GM12878 (cell line): ENCODE measurements around the gene RAPH1. TPM values are rescaled to one million over a fixed set of nuclear protein-coding genes. Genes with fewer than 3 reads are reported as not detected.

Experiments used
- ATAC-seq: fragments of 200-7000 bp; cut with Tn5 transposase; 3 replicates; pipeline ENCODE4 v1.9.1; 2020; ENCODE audit warnings: mild to moderate bottlenecking, moderate library complexity
- BruUV-seq: library from RNA; stranded (reverse); fragments of 400-500 nt; replicated peaks from 2 replicates; lab custom pipeline; 2021; lab: Mats Ljungman, UMichigan
- CTCF ChIA-PET: fragments of 300-600 bp; sonication (Branson Sonifier 250); formaldehyde crosslinking; extraction: SDS; loops from one replicate; lab custom pipeline; 2021; ENCODE audit warnings: inconsistent platforms; lab: Yijun Ruan, JAX
- POLR2A ChIA-PET: fragments of 350-600 bp; formaldehyde crosslinking; extraction: SDS; loops from one replicate; lab custom pipeline; 2021; ENCODE audit warnings: inconsistent platforms; lab: Charles Lee
- RAD21 ChIA-PET: fragments of 300-600 bp; sonication (Branson Sonifier 250); formaldehyde crosslinking; loops from one replicate; lab custom pipeline; 2023; ENCODE audit warnings: antibody characterized with exemption; ENCODE audit not compliant: unreplicated experiment; lab: Charles Lee
- SMC1A ChIA-PET: fragments of 300-600 bp; sonication (Branson Sonifier 250); formaldehyde crosslinking; loops from one replicate; lab custom pipeline; 2023; ENCODE audit not compliant: unreplicated experiment, uncharacterized antibody; lab: Charles Lee
- DNase-seq: peaks from one replicate; pipeline ENCODE4 v3.0.0-alpha.2; 2011; ENCODE audit warnings: low read depth, low spot score
- FAIRE-seq: peaks from 3 replicates; lab custom pipeline; 2011; peaks lifted over from hg19 to GRCh38; lab: Jason Lieb, UNC
- H2AFZ ChIP-seq: 2 replicates; pipeline ENCODE4 v1.6.0; 2011; ENCODE audit warnings: low read depth, low read length, control low read depth; ENCODE audit not compliant: control insufficient read depth
- H3K27ac ChIP-seq: 2 replicates; pipeline ENCODE4 v1.5.1; 2011; ENCODE audit warnings: control low read depth; ENCODE audit not compliant: control insufficient read depth, insufficient read depth
- H3K27me3 ChIP-seq, 2 experiments: replicated peaks in 1 of 2; 2 replicates each; pipeline versions ENCODE4 v1.6.0 to v1.6.1; 2011; ENCODE audit warnings: low read length in 1 of 2; ENCODE audit not compliant: control insufficient read depth in 2 of 2, insufficient read depth in 2 of 2
- H3K36me3 ChIP-seq, 2 experiments: 2 replicates each; pipeline ENCODE4 v1.5.1; 2011; ENCODE audit warnings: low read length in 1 of 2; ENCODE audit not compliant: control insufficient read depth in 2 of 2, insufficient read depth in 2 of 2
- H3K4me1 ChIP-seq: 2 replicates; pipeline ENCODE4 v1.6.1; 2011; ENCODE audit warnings: mild to moderate bottlenecking, low read length, moderate library complexity, mixed read lengths; ENCODE audit not compliant: control insufficient read depth, insufficient read depth
- H3K4me2 ChIP-seq: 2 replicates; pipeline ENCODE4 v1.6.0; 2011; ENCODE audit warnings: control low read depth; ENCODE audit not compliant: control insufficient read depth, insufficient read depth
- H3K4me3 ChIP-seq: fragments of 200-600 bp; sonication (generic); 2 replicates; pipeline ENCODE4 v1.5.1; 2016
- H3K79me2 ChIP-seq: 2 replicates; pipeline ENCODE4 v1.6.0; 2011; ENCODE audit warnings: low read length; ENCODE audit not compliant: control insufficient read depth, insufficient read depth
- H3K9ac ChIP-seq: 2 replicates; pipeline ENCODE4 v1.8.0; 2011; ENCODE audit warnings: low read length, control low read depth, mixed read lengths; ENCODE audit not compliant: control insufficient read depth, insufficient read depth
- H3K9me3 ChIP-seq: replicated peaks from 3 replicates; pipeline ENCODE4 v1.5.1; 2011; ENCODE audit warnings: mild to moderate bottlenecking, low read length; ENCODE audit not compliant: control insufficient read depth, insufficient read depth
- H4K20me1 ChIP-seq: 2 replicates; pipeline ENCODE4 v1.6.0; 2011; ENCODE audit not compliant: control insufficient read depth, insufficient read depth
- CBFB ChIP-seq: IDR thresholded peaks from 2 replicates; pipeline ENCODE4 v1.6.1; 2016; ENCODE audit warnings: antibody characterized with exemption, low read depth
- EGR1 ChIP-seq, 2 experiments: IDR thresholded peaks; 1 replicate in 1 of 2; 2 replicates in 1 of 2; pipeline ENCODE4 v1.6.1; 2011 to 2012; ENCODE audit warnings: low read depth in 2 of 2, low read length in 2 of 2, borderline replicate concordance in 1 of 2, mild to moderate bottlenecking in 1 of 2, moderate library complexity in 1 of 2
- MEF2A ChIP-seq: IDR thresholded peaks from 2 replicates; pipeline ENCODE4 v1.6.1; 2011; ENCODE audit warnings: low read depth, mild to moderate bottlenecking, low read length, moderate library complexity; ENCODE audit not compliant: insufficient read depth
- RCOR1 ChIP-seq: conservative IDR thresholded peaks from 2 replicates; pipeline ENCODE4 v1.6.1; 2012; ENCODE audit warnings: low read depth, low read length, improper control_type of control experiment
- SIN3A ChIP-seq: IDR thresholded peaks from 2 replicates; pipeline ENCODE4 v1.6.1; 2012; ENCODE audit warnings: low read depth, low read length, improper control_type of control experiment
- SUZ12 ChIP-seq: fragments of 200-600 bp; sonication (generic); IDR thresholded peaks from one replicate; pipeline ENCODE4 v1.6.1; 2018; ENCODE audit warnings: antibody characterized with exemption, mild to moderate bottlenecking; ENCODE audit not compliant: unreplicated experiment
- ZNF622 ChIP-seq: fragments of 450-650 bp; IDR thresholded peaks from 2 replicates; pipeline ENCODE4 v1.6.1; 2017; ENCODE audit warnings: mild to moderate bottlenecking, inconsistent platforms
- ZSCAN29 ChIP-seq: fragments of 450-650 bp; IDR thresholded peaks from 2 replicates; pipeline ENCODE4 v1.6.1; 2017; ENCODE audit warnings: mild to moderate bottlenecking, moderate library complexity
- WGBS: methylation state at CpG from one replicate; pipeline ENCODE4 v1.1.6; 2016; ENCODE audit warnings: low lambda C conversion rate; ENCODE audit not compliant: insufficient replicate concordance, insufficient coverage; ENCODE audit errors: missing lambda C conversion rate; 5-methylcytosine and 5-hydroxymethylcytosine counted together
- in situ Hi-C: fragments of 300-500 bp; cut with MboI; formaldehyde crosslinking; loops from 9 replicates; pipeline ENCODE4 v1.14.3; 2018; ENCODE audit warnings: mixed read lengths
- intact Hi-C: fragments of 100-400 bp; cut with micrococcal nuclease; formaldehyde crosslinking; loops from one replicate; pipeline ENCODE4 v1.14.2; 2022; ENCODE audit not compliant: unreplicated experiment
- polyA plus RNA-seq, 11 experiments: library from polyadenylated mRNA; depleted of rRNA in 4 of 11; unstranded in 6 of 11; stranded (reverse) in 5 of 11; fragments of >200 nt; fragmentation: Nextera tagmentation in 4 of 11; fragmentation: Illumina TruSeq in 1 of 11; extraction: Ambion mirVana in 4 of 11; extraction: Trizol in 1 of 11; gene quantifications; 1 replicate in 1 of 11; 2 replicates in 10 of 11; pipeline versions ENCODE4 v1.2.1 to v1.2.3, GENCODE V29; 2011 to 2016; ENCODE audit warnings: inconsistent platforms in 2 of 11, missing spikeins in 2 of 11, low read depth in 1 of 11
- total RNA-seq, 4 experiments: library from RNA; depleted of rRNA in 3 of 4; stranded (reverse); fragments of >200 nt in 3 of 4; fragmentation: Illumina TruSeq in 1 of 4; extraction: Trizol in 1 of 4; gene quantifications; 2 replicates each; pipeline versions ENCODE4 v1.2.1 to v1.2.3, GENCODE V29; 2013 to 2021
- TF ChIP-seq, protein P1 (sequence below): fragments of 450-650 bp; conservative IDR thresholded peaks from 2 replicates; pipeline ENCODE4 v1.6.1; 2017; ENCODE audit warnings: mild to moderate bottlenecking, moderate library complexity
- TF ChIP-seq, protein P2 (sequence below): fragments of 450-650 bp; formaldehyde crosslinking; IDR thresholded peaks from 2 replicates; pipeline ENCODE4 v1.4.0; 2022; ENCODE audit warnings: mild to moderate bottlenecking, moderate library complexity

Gene RAPH1
- total and polyA plus RNA-seq, 10 of the 15 experiments (the other 5 are each of a cell fraction or from before 2014, with no cell fraction given): 0.09 to 0.90 (median 0.21) TPM; not detected in 7

DNA sequence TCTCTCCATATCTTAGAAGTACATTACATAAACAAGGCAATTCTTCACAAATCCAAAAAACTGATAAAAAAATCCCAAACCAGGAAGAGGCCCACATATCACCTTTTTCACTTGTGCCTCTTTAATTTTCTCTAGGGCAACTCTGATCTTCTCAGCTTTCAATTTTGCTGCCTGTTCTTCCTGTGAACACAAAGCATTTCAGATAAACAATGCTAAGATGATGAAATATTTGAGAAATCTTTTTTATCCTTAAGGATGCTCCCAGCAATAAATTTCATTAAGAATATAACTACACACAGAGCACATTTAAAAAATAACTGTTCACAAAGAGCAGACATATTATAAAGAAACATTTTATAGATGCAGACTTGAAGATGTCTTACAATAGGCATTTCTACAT lies 73.4 kb downstream of the RAPH1 start:
- ATAC-seq (no peak), FAIRE-seq (no peak), DNase-seq (no peak)
- TF ChIP-seq MEF2A (no peak), SUZ12 (no peak)
- H3K9ac ChIP-seq: no peak overlapping the region
- no peak overlapping the region for H2AFZ ChIP-seq
- no peaks in the 10 kb centered on the region for H3K27me3 ChIP-seq
- H3K4me1 ChIP-seq: no peaks in the 10 kb centered on the region
- H3K9me3 ChIP-seq: no peaks in the 10 kb centered on the region
- no peak overlapping the region for H3K4me2 ChIP-seq
- in situ Hi-C loops: no loop called here
- H3K4me3 ChIP-seq: no peak overlapping the region
- no peaks in the 10 kb centered on the region for H4K20me1 ChIP-seq
- ChIA-PET SMC1A (no interaction called here), RAD21 (no interaction called here), POLR2A (no interaction called here), CTCF (no interaction called here)
- H3K36me3 ChIP-seq: no peaks in the 10 kb centered on the region
- H3K27ac ChIP-seq: no peak overlapping the region
- no peaks in the 10 kb centered on the region for H3K79me2 ChIP-seq
- intact Hi-C loops: no loop called here
- no TSS peak for BruUV-seq

DNA sequence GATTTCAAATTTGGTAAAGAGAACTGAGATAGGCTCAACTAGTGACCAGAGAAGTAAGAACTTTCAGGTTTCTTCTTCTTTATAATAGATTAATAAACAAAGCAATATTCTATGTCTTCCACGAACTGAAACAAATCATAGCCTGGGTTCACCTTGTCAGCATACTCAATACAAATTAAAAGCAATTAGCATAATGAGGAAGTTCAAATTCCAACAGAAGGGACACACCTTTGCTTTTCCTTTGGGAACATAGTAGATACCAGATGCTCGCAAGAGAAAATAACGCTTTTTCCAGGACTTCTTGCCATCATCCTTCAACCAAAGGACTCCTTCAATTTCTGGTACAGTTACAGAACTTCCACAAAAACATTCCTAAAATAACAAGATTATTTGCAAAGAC lies 79.9 kb downstream of the RAPH1 start:
- no peak overlapping the region for H2AFZ ChIP-seq
- no peaks in the 10 kb centered on the region for H3K79me2 ChIP-seq
- H4K20me1 ChIP-seq: no peaks in the 10 kb centered on the region
- WGBS: 53% methylated on average over 3 of the region's 3 CpGs
- intact Hi-C loops (loop anchor here (2.0 kb wide), 1 partner anchor 880 kb away; no protein-coding TSS in a partner anchor), in situ Hi-C loops (no loop called here)
- ATAC-seq (no peak), FAIRE-seq (no peak), DNase-seq (no peak)
- no peaks in the 10 kb centered on the region for H3K4me1 ChIP-seq
- H3K9me3 ChIP-seq: no peaks in the 10 kb centered on the region
- no peak overlapping the region for H3K4me2 ChIP-seq
- H3K36me3 ChIP-seq: no peaks in the 10 kb centered on the region
- ChIA-PET POLR2A (interaction anchor here (0.7 kb wide), 1 partner anchor 232 kb away, joined by 5 read pairs; no protein-coding TSS in a partner anchor), RAD21 (interaction anchor here (0.6 to 1.0 kb wide), 2 partner anchors 230 to 624 kb away, joined by 3 read pairs; no protein-coding TSS in a partner anchor), CTCF (interaction anchor here (0.6 to 7.2 kb wide), 5 partner anchors 90 to 866 kb away, joined by 3 to 69 read pairs (median 4); no protein-coding TSS in a partner anchor), SMC1A (interaction anchor here (0.8 to 1.3 kb wide), 3 partner anchors 8 to 55 kb away, joined by 3 read pairs; no protein-coding TSS in a partner anchor)
- no peak overlapping the region for H3K27ac ChIP-seq
- H3K9ac ChIP-seq: no peak overlapping the region
- no peak overlapping the region for H3K4me3 ChIP-seq
- no TSS peak for BruUV-seq
- no peaks in the 10 kb centered on the region for H3K27me3 ChIP-seq
- TF ChIP-seq ZSCAN29 (no peak), SIN3A (no peak), EGR1 (IDR thresholded peaks at IDR 0.05; ENCODE audit: borderline replicate concordance in 1 of 2, low read depth in 2 of 2, low read length in 2 of 2) (no peak), RCOR1 (no peak), ZNF622 (no peak), CBFB (no peak)
- TF ChIP-seq, protein P1, sequence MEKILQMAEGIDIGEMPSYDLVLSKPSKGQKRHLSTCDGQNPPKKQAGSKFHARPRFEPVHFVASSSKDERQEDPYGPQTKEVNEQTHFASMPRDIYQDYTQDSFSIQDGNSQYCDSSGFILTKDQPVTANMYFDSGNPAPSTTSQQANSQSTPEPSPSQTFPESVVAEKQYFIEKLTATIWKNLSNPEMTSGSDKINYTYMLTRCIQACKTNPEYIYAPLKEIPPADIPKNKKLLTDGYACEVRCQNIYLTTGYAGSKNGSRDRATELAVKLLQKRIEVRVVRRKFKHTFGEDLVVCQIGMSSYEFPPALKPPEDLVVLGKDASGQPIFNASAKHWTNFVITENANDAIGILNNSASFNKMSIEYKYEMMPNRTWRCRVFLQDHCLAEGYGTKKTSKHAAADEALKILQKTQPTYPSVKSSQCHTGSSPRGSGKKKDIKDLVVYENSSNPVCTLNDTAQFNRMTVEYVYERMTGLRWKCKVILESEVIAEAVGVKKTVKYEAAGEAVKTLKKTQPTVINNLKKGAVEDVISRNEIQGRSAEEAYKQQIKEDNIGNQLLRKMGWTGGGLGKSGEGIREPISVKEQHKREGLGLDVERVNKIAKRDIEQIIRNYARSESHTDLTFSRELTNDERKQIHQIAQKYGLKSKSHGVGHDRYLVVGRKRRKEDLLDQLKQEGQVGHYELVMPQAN: no peak
- TF ChIP-seq, protein P2, sequence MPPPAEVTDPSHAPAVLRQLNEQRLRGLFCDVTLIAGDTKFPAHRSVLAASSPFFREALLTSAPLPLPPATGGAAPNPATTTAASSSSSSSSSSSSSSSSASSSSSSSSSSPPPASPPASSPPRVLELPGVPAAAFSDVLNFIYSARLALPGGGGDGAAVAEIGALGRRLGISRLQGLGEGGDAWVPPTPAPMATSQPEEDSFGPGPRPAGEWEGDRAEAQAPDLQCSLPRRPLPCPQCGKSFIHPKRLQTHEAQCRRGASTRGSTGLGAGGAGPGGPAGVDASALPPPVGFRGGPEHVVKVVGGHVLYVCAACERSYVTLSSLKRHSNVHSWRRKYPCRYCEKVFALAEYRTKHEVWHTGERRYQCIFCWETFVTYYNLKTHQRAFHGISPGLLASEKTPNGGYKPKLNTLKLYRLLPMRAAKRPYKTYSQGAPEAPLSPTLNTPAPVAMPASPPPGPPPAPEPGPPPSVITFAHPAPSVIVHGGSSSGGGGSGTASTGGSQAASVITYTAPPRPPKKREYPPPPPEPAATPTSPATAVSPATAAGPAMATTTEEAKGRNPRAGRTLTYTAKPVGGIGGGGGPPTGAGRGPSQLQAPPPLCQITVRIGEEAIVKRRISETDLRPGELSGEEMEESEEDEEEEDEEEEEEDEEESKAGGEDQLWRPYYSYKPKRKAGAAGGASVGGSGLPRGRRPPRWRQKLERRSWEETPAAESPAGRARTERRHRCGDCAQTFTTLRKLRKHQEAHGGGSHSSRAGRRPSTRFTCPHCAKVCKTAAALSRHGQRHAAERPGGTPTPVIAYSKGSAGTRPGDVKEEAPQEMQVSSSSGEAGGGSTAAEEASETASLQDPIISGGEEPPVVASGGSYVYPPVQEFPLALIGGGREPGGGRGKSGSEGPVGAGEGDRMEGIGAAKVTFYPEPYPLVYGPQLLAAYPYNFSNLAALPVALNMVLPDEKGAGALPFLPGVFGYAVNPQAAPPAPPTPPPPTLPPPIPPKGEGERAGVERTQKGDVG (CRISPR knock-in tag): no peak
